GM19468 (cell line): ENCODE measurements around the gene GSTM1.

ENCODE experiments used
- ATAC-seq: cut with Tn5 transposase; IDR thresholded peaks from one replicate; pipeline ENCODE4 v1.9.1; 2021; ENCODE audit warnings: mild to moderate bottlenecking, moderate library complexity, moderate number of reproducible peaks; ENCODE audit not compliant: unreplicated experiment; ENCODE audit errors: extremely low read depth

GSTM1 gene

DNA sequence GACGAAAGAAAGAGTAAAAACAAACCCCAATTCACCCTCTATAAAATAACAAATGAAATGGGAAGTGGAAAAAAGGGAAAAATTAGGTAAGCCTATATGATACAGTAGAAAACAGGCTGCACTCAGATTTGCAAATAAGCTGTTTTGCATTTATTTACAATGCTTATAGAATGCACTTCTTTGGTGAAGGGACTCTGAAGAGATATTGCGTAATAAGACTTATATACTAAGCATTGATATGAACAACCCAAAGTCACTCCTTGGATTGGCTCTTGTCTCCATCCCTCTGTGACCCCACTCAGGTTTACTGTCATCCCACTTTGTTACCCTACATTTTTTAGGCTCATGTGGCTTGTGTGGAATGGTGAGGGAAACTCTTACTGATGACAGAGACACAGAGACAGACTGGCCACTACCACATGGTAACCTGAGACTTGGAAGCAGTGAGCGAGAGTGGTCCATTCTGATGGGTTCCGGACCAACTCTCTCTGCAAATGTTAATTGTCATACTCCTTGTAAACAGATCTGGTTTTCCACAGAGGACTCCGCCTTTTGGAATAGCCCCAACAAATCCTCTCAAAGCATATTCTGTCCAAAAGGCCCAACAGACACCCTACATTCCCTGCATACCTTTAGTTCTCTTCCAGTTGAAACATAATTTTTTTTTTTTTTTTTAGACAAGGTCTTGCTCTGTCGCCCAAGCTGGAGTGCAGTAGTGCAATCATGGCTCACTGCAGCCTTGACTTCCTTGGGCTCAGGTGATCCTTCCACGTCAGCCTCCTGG, 35.5 kb downstream of the GSTM1 start:
- ATAC-seq: no peak

DNA sequence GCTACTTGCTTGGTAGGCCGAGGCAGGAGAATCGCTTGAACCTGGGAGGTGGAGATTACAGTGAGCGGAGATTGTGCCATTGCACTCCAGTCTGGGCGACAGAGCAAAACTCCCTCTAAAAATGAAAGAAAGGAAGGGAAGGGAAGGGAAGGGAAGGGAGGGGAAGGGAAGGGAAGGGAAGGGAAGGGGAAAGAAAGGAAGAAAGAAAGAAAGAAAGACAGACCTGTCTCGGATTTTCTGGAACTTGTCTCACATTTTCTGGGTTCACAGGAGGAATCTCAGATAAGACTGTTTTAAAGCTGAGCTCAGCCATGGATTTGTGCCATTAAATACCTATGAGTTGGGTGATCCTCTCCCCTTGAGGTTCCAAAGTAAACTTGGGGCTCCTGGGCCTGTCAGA, 37.3 kb downstream of the GSTM1 start:
- no peak for ATAC-seq

DNA sequence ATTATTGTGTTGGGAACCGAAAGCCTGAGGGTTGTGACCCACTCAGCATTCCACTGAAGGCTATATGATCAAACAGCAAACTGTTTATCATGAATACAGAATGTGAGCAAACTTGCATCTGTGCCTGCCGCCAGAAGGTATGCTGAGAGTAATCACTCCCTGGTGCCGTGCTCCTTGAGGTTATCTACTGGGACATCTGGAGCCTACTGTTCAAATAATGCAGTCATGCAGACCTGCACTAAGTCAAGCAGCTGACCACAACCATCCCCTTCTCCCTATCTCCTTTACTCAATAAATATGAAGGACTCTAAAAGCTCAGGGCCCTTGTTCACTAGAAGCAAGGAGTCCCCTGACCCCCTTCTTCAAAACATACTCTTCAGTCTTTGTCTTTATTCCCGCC, 37.9 kb downstream of the GSTM1 start:
- ATAC-seq: no peak

DNA sequence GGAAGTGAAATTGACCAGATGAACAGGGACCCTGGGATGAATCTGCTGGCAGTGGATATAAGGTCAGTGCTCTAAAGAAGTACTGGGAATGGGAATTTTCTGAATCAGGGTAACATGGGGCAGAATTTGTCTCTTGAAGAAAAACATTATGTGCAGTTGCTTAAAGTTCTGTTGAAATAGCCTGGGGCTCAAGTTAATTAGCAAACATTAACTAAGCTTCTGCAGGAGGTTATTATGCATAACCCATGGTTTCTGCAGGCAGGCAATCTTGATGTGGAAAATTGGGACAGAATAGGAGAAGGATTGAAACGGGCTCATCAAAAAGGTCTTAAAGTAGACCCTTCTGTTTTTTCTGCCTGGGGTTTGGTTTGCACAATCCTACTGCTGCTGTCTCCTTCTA, 38.4 kb downstream of the GSTM1 start:
- no peak for ATAC-seq

DNA sequence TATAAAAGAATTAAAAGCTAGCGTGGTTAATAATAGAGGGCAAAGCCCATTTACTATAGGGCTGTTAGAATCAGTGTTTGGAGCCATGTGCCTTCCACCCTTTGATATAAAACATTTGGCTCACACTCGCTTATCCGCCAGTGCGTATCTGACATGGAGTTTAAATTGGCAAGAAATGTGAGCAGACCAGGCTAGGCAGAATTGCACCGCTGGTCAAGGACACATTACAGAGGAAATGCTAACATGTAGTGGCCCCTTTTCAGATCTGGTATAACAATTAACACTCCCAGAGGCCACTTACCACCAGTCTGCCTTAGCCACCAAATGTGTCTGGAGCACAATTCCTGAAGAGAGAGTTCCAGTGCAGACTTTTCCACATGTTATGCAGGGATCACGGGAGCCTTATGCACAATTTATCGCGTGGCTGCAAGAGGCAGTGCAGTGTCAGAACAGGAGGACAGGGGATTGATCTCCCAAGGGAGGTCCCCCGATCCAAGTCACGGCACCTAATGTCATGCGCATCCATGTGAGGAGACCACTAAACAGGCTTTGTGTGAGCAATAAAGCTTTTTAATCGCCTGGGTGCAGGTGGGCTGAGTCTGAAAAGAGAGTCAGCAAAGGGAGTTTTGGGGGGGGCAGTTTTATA, 39.2 kb downstream of the GSTM1 start:
- ATAC-seq: no peak

DNA sequence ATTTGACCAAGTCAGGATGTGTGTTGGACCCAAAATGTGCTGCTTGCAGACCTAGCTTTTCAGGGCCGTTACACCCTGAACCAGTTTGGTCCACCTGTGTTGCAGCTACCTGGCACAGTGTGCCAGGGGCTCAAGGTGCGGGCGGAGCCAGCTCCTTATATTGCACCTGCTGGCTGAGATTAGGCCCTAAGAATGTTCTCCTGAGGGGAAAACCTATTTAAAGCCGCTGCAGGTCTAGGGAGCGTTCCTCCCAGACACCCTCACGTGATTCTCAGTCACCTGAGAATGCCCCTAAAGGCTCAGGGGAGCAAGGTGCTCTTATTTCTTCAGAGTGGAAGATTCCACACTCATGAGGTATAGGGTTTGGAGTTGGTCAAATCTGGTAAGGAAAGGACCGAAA, 41.3 kb downstream of the GSTM1 start:
- no peak for ATAC-seq

DNA sequence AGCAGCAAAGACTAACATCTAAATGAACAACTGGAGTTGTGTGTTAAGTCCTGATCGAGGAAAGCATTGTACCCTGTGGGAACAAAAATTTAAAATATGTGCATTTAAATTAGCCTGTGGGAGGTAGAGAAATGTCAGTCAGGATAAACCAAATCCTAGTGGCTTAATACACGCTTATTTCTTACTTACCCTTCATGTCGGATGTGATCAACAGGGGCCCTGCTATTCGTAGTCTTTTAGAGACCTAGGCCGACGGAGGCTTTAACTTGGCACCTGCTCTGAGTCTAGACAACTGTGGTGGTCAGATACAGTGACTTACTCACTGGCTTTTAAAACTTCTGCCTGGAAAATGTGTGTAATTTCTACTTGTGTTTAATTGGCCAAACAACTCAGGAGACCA, 43.0 kb downstream of the GSTM1 start:
- ATAC-seq: no peak

DNA sequence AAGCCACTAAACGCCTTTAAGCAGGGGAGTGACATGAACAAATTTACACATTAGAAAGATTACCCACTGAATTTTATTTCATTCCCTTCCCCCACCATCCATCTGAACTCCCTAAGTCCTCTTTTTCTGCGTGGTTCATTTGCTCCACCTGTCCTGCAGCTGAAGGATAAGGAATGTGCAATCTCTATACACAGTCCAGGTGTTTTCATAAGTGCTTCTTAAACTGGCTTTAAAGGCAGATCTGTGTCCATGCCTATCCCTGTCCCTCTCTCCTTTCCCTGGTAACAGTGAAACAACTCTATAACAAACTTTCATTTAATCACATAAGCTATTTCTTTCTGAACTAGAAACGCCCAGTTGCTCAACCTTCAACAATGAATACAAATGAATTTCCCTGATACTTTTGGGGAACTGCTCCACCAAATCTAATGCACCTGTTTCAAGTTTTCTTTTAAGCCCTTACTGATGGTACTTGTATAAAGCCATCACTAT, 44.8 kb downstream of the GSTM1 start:
- no peak for ATAC-seq

DNA sequence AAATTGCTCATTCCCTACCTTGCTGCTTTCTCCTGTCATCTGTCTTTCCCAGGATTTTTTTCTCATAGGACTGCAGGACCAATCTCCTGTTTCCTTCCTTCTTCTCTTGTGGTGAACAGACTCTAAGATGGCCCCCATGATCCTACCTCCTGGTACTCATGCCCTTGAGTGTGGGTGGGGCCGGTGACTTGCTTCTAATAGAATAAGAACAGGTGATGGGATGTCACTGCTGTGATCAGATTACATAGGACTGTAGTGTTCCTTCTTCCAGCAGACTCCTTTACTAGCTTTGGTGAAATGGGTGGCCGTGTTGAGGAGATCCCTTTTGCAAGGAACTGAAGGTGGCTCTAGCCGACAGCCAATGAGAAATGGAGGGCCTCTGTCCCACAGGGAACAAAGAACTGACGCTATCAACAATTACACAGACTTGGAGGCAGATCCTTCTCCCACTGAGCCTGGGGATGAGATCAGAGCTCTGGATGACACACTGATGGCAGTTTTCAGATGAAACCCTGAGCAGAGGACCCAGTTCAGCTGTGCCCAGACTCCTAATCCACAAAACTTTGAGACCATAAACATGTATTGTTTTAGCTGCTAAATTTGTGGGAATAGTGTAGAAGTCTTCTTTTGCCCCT, 45.7 kb downstream of the GSTM1 start:
- ATAC-seq: no peak

DNA sequence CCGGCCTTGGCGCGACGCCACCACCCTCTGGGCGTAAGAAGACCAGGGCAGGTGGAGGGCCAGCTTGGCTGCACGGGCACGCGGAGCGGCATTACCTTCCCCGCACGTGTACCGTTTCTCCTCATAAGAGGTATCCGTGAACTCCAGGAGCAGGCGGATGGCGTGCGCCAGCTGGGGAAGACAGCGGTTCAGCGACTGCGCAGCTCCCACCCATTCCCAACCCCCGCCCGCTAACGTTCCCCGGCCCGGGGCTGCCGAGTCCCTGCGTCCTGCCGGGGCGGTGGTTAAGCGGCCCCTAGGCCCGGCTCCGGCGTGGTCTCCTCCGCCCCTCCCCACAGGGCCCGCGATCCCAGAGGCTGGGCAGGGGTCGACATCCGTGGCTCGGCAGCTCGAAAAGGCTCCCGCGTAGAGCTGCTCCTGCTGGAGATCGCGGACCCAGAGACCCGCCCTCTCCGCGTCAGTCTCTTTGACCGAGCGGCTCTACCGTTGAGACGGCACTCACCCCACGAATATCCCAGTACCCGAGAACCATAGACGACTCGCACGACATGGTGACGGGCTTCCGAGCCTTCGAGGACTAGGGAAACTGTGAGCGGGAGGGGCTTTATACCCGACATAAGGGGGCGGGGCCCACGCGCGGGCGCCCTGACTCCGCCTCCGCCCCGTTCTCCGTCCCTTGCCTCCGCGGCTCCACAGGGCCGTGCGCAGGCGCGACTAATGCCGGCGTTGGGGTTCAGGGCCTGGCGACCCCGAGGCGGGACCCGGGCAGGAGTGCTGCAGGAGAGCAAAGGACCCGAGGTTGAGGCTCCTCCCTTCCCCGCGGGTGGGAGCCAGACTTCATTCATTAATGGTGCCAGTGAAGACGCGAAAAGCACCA, 52.4 kb downstream of the GSTM1 start:
- ATAC-seq: peak; percentile 37

DNA sequence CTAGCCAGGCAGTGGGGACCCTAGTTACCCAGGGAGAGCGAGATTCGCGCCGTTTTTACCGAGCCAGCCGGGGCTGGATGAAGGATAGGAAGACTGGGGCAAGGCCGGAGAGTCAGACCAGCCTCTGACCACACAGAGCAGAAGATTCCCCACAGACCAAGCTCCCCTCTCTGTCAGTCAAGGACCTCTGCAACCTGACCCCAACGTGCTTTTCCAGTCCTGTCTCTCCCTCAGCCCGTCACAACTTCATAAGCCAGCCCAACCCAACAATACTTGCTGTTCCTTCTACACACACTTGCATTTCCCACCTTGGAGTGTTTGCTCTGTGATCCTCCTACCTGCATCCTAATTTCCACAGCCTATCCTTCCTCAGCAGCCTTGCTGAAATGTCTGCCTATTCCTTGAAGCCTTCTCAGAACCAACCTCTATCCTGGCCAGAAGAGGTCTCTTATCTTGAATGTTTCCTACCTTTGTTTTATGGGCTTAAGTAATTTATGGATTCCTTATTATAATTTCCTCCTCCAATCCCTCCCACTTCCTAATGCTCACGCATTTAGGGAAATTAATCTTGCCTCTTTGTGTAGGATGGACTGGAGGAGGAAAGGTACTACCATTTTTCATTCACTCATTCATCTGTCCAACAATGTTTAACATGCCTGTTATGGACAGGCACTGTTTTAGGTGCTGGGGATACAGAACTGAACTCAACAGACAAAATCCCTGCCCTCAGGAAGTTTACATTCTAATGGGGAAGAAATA, 53.2 kb downstream of the GSTM1 start, which contains the start of gene GSTM3:
TSS of gene GSTM3 (minus strand) at position 424 of the 759 bp plus-strand sequence. CDS start 751 bp downstream, outside the sequence.
- ATAC-seq: no peak
